Endodermal cell (in vitro differentiated cells): ENCODE results near the gene ZNF614. TPM values are rescaled to one million over a fixed set of nuclear protein-coding genes. Genes with fewer than 3 reads are reported as not detected.
"Not testable (repeated sequence)": the region's sequence is repeated elsewhere in the genome, so short reads cannot be mapped to it uniquely, and the experiment has no call there.

ENCODE experiments used
- DNase-seq: peaks from one replicate; pipeline ENCODE4 v3.0.0-alpha.2; 2017
- H3K27ac ChIP-seq: 2 replicates; pipeline ENCODE4 v1.5.1; 2013; ENCODE audit warnings: mild to moderate bottlenecking, low read depth, low read length, moderate library complexity
- H3K27me3 ChIP-seq: 2 replicates; pipeline ENCODE4 v1.6.1; 2013; ENCODE audit warnings: mild to moderate bottlenecking, low read length, moderate library complexity; ENCODE audit not compliant: insufficient read depth, control insufficient read depth, poor library complexity, severe bottlenecking
- H3K36me3 ChIP-seq: 2 replicates; pipeline ENCODE4 v1.7.0; 2013; ENCODE audit warnings: mild to moderate bottlenecking, low read length, moderate library complexity; ENCODE audit not compliant: control insufficient read depth, insufficient read depth
- H3K4me1 ChIP-seq: one replicate; pipeline ENCODE4 v1.7.0; 2013; ENCODE audit warnings: low read length; ENCODE audit not compliant: control insufficient read depth, insufficient read depth
- H3K4me3 ChIP-seq: 2 replicates; pipeline ENCODE4 v1.5.1; 2013; ENCODE audit warnings: mild to moderate bottlenecking, low read length, moderate library complexity
- H3K9ac ChIP-seq: 2 replicates; pipeline ENCODE4 v1.6.1; 2013; ENCODE audit warnings: mild to moderate bottlenecking, low read length, moderate library complexity; ENCODE audit not compliant: poor library complexity, severe bottlenecking; ENCODE audit errors: extremely low read depth
- H3K9me3 ChIP-seq: 2 replicates; pipeline ENCODE4 v1.6.1; 2013; ENCODE audit warnings: mild to moderate bottlenecking, low read length, moderate library complexity; ENCODE audit not compliant: control insufficient read depth
- H3K27ac Mint-ChIP-seq: 2 replicates; pipeline ENCODE4 v1.8.0; 2020; ENCODE audit warnings: mixed read lengths
- H3K27me3 Mint-ChIP-seq: 2 replicates; pipeline ENCODE4 v1.8.0; 2021; ENCODE audit warnings: mild to moderate bottlenecking, mixed read lengths; ENCODE audit not compliant: insufficient read depth
- H3K36me3 Mint-ChIP-seq: 2 replicates; pipeline ENCODE4 v1.8.0; 2020; ENCODE audit warnings: low read depth, mixed read lengths
- H3K4me1 Mint-ChIP-seq: 2 replicates; pipeline ENCODE4 v1.8.0; 2020; ENCODE audit warnings: mixed read lengths
- H3K4me3 Mint-ChIP-seq: 2 replicates; pipeline ENCODE4 v1.8.0; 2020; ENCODE audit warnings: mild to moderate bottlenecking, moderate library complexity, mixed read lengths
- H3K9me3 Mint-ChIP-seq: 2 replicates; pipeline ENCODE4 v1.8.0; 2020; ENCODE audit warnings: mild to moderate bottlenecking, mixed read lengths
- CTCF ChIP-seq: fragments of 200-600 bp; sonication (generic); conservative IDR thresholded peaks from 2 replicates; pipeline ENCODE4 v1.5.0; 2021; ENCODE audit warnings: antibody characterized with exemption, mild to moderate bottlenecking
- WGBS, 2 experiments: methylation state at CpG; one replicate each; pipeline versions ENCODE4 v1.1.5 to v1.1.7; 2013; ENCODE audit warnings: missing lambda C conversion rate in 2 of 2, mixed read lengths in 1 of 2; ENCODE audit not compliant: insufficient coverage in 1 of 2, insufficient read length in 1 of 2; 5-methylcytosine and 5-hydroxymethylcytosine counted together
- total RNA-seq, 2 donors: library from RNA; stranded (reverse); fragmentation: NEBNext Ultra II Directional in 1 of 2; extraction: Animal tissue kit (Norgen Biotek cat#: 25700) in 1 of 2; gene quantifications; 2 replicates in 1 of 2; 3 replicates in 1 of 2; pipeline ENCODE4 v1.2.1, GENCODE V29; 2021

The ZNF614 gene
- total RNA-seq, 2 donors from 2014 or later, result 46.2 to 66.7 TPM

- H3K27ac Mint-ChIP-seq, result peak overlapping the region; percentile 99
- Histone ChIP-seq H3K36me3 (peaks cover 58% of the 10 kb centered on the region), H3K9ac (peak overlapping the region; percentile 98), H3K9me3 (peaks cover 78% of the 10 kb centered on the region), H3K4me1 (no peaks in the 10 kb centered on the region), H3K27ac (peak overlapping the region; percentile 97), H3K4me3 (peak overlapping the region; percentile 94), H3K27me3 (no peaks in the 10 kb centered on the region)
- no peaks in the 10 kb centered on the region for H3K27me3 Mint-ChIP-seq
- no peak for TF ChIP-seq CTCF
- H3K36me3 Mint-ChIP-seq, result peaks cover 63% of the 10 kb centered on the region
- DNase-seq, result no peak
- 23% methylated on average over 5 of the region's 5 CpGs; no CpG with 5 or more reads in 1 of the 2 experiments for whole genome bisulfite sequencing, 2 experiments
- H3K4me3 Mint-ChIP-seq, result peak overlapping the region; percentile 100
- H3K4me1 Mint-ChIP-seq, result peaks cover 9% of the 10 kb centered on the region
- peaks cover 76% of the 10 kb centered on the region for H3K9me3 Mint-ChIP-seq
Observed at GRCh38 chr19:52028780-52029123, 573 bp upstream of the ZNF614 start.

GRCh38 chr19:52026255-52026990 lies 1.8 kb downstream of the ZNF614 start:
- not testable (repeated sequence) for H3K27me3 ChIP-seq, H3K4me1 Mint-ChIP-seq, H3K27me3 Mint-ChIP-seq, H3K4me1 ChIP-seq
- Histone ChIP-seq H3K36me3 (peaks cover 57% of the 10 kb centered on the region), H3K4me3 (peak overlapping the region; percentile 94), H3K9ac (peak overlapping the region; percentile 98), H3K27ac (peak overlapping the region; percentile 85), H3K9me3 (peaks cover 76% of the 10 kb centered on the region)
- H3K27ac Mint-ChIP-seq, result peak overlapping the region; percentile 99
- peaks cover 69% of the 10 kb centered on the region for H3K36me3 Mint-ChIP-seq
- DNase-seq, result peak; percentile 57
- 63 to 77% methylated on average over 7 to 15 of the region's 15 CpGs for WGBS, 2 experiments
- peak overlapping the region; percentile 100 for H3K4me3 Mint-ChIP-seq
- peaks cover 74% of the 10 kb centered on the region for H3K9me3 Mint-ChIP-seq

GRCh38 chr19:52024478-52024877 lies 3.7 kb downstream of the ZNF614 start:
- H3K36me3 Mint-ChIP-seq, result peaks cover 70% of the 10 kb centered on the region
- H3K27me3 ChIP-seq, H3K4me1 Mint-ChIP-seq, H3K27ac ChIP-seq, H3K4me1 ChIP-seq, H3K9ac ChIP-seq, H3K27me3 Mint-ChIP-seq, H3K4me3 Mint-ChIP-seq: not testable (repeated sequence)
- Histone ChIP-seq H3K36me3 (peaks cover 64% of the 10 kb centered on the region), H3K4me3 (peak overlapping the region; percentile 74), H3K9me3 (peaks cover 76% of the 10 kb centered on the region)
- H3K27ac Mint-ChIP-seq, result peak overlapping the region; percentile 52
- peak; percentile 54 for DNase-seq
- 82 to 90% methylated on average over 2 to 4 of the region's 4 CpGs for WGBS, 2 experiments
- H3K9me3 Mint-ChIP-seq, result peaks cover 75% of the 10 kb centered on the region

GRCh38 chr19:52022193-52022592 lies 6.0 kb downstream of the ZNF614 start:
- H3K27ac Mint-ChIP-seq, result no peak overlapping the region
- WGBS, 2 experiments, result 96% methylated on average over 5 to 14 of the region's 15 CpGs
- no peaks in the 10 kb centered on the region for H3K27me3 Mint-ChIP-seq
- H3K4me1 Mint-ChIP-seq, result peaks cover 8% of the 10 kb centered on the region
- H3K36me3 Mint-ChIP-seq, result peaks cover 92% of the 10 kb centered on the region
- Histone ChIP-seq H3K4me1 (no peaks in the 10 kb centered on the region), H3K9ac (no peak overlapping the region), H3K4me3 (peak overlapping the region; percentile 70), H3K36me3 (peaks cover 87% of the 10 kb centered on the region), H3K27ac (no peak overlapping the region), H3K27me3 (no peaks in the 10 kb centered on the region), H3K9me3 (peaks cover 94% of the 10 kb centered on the region)
- no peak overlapping the region for H3K4me3 Mint-ChIP-seq
- peaks cover 92% of the 10 kb centered on the region for H3K9me3 Mint-ChIP-seq
- no peak for DNase-seq
- no peak for TF ChIP-seq CTCF
